NCI-H2196 treated with DMSO at 0.1 percent for 48 hours (cell line): Measurements from ENCODE around the gene CCSAP.
"Not testable (repeated sequence)": the region's sequence is repeated elsewhere in the genome, so short reads cannot be mapped to it uniquely, and the experiment has no call there.

Experiments used
- DNase-seq: peaks from one replicate; lab custom pipeline; 2025; ENCODE audit not compliant: unreplicated experiment; lab: John Stamatoyannopoulos, UW

Gene CCSAP

GRCh38 chr1:229327765-229328164 lies 15.1 kb downstream of the CCSAP start:
- DNase-seq = not testable (repeated sequence)

GRCh38 chr1:229326601-229327000 lies 16.2 kb downstream of the CCSAP start:
- no peak for DNase-seq

GRCh38 chr1:229325853-229326487 lies 16.9 kb downstream of the CCSAP start:
- no peak for DNase-seq

- DNase-seq = no peak
Observed at GRCh38 chr1:229325401-229325800, 17.4 kb downstream of the CCSAP start.

GRCh38 chr1:229323885-229324553 lies 18.8 kb downstream of the CCSAP start:
- DNase-seq = no peak

- no peak for DNase-seq
Observed at GRCh38 chr1:229323201-229323600, 19.6 kb downstream of the CCSAP start.

- no peak for DNase-seq
Observed at GRCh38 chr1:229319487-229319886, 23.4 kb downstream of the CCSAP start.

GRCh38 chr1:229318056-229318455 lies 24.8 kb downstream of the CCSAP start:
- DNase-seq = no peak

GRCh38 chr1:229316166-229316565 lies 26.7 kb downstream of the CCSAP start:
- no peak for DNase-seq

GRCh38 chr1:229310833-229311232 lies 32.0 kb downstream of the CCSAP start:
- no peak for DNase-seq

GRCh38 chr1:229309684-229310083 lies 33.2 kb downstream of the CCSAP start:
- no peak for DNase-seq

GRCh38 chr1:229309074-229309473 lies 33.8 kb downstream of the CCSAP start:
- DNase-seq = no peak

GRCh38 chr1:229305392-229305791 lies 37.5 kb downstream of the CCSAP start:
- DNase-seq = no peak

- DNase-seq = no peak
Observed at GRCh38 chr1:229303855-229304254, 39.0 kb downstream of the CCSAP start.

- DNase-seq = no peak
Observed at GRCh38 chr1:229302740-229303139, 40.1 kb downstream of the CCSAP start.

- DNase-seq = no peak
Observed at GRCh38 chr1:229300099-229300757, 42.6 kb downstream of the CCSAP start.

- DNase-seq = no peak
Observed at GRCh38 chr1:229298887-229299503, 43.9 kb downstream of the CCSAP start.

GRCh38 chr1:229298420-229298819 lies 44.4 kb downstream of the CCSAP start:
- no peak for DNase-seq

- no peak for DNase-seq
Observed at GRCh38 chr1:229297746-229298145, 45.1 kb downstream of the CCSAP start.

GRCh38 chr1:229296541-229296941 lies 46.3 kb downstream of the CCSAP start:
- DNase-seq = no peak

GRCh38 chr1:229295745-229296144 lies 47.1 kb downstream of the CCSAP start:
- DNase-seq = no peak
